ENCODE measurements around the gene RFTN1. TPM values are rescaled to one million over a fixed set of nuclear protein-coding genes. Genes with fewer than 3 reads are reported as not detected.

RFTN1 gene
- total and polyA plus RNA-seq, 9 of the 15 experiments (the other 6 are each of a cell fraction or from before 2014, with no cell fraction given): 0.08 to 0.51 (median 0.11) TPM; not detected in 6

GRCh38 chr3:16377847-16378302 lies 135.6 kb downstream of the RFTN1 start (continued):
- TF ChIP-seq ZNF318 (IDR thresholded peaks at IDR 0.05; ENCODE audit: borderline replicate concordance in 1 of 2, low read depth in 1 of 2) (no peak), NONO (IDR thresholded peaks at IDR 0.05; ENCODE audit: low read depth in 2 of 2, low read length in 1 of 2) (no peak), CREB3 (tag; conservative IDR thresholded peaks at IDR 0.05; ENCODE audit: low read depth) (no peak), EGR1 (conservative IDR thresholded peaks at IDR 0.05) (no peak), MAFK (IDR thresholded peaks at IDR 0.05; ENCODE audit: low read length) (no peak), ZNF76 (CRISPR knock-in tag; IDR thresholded peaks at IDR 0.05; ENCODE audit: borderline replicate concordance) (no peak), ID3 (CRISPR knock-in tag; IDR thresholded peaks at IDR 0.05) (no peak), ID3 (tag; IDR thresholded peaks at IDR 0.05) (no peak), IRF9 (tag; IDR thresholded peaks at IDR 0.05) (no peak), BHLHE40 (IDR thresholded peaks at IDR 0.05; ENCODE audit: low read length) (peak; percentile 61), SMAD4 (CRISPR knock-in tag; conservative IDR thresholded peaks at IDR 0.05) (no peak)
